NB4 (cell line): ENCODE data around the gene INPP5D.

Experiments used
- DNase-seq: peaks from one replicate; pipeline ENCODE4 v3.0.0; 2010; ENCODE audit warnings: low read depth
- H3K4me3 ChIP-seq: one replicate; pipeline ENCODE4 v1.5.1; 2011; ENCODE audit warnings: mild to moderate bottlenecking, low read depth, low read length, moderate library complexity
- CTCF ChIP-seq: IDR thresholded peaks from one replicate; pipeline ENCODE4 v1.5.1; 2012; ENCODE audit warnings: low read depth, low read length
- MAX ChIP-seq: IDR thresholded peaks from 2 replicates; pipeline ENCODE4 v1.6.1; 2011; ENCODE audit warnings: low read depth, low read length
- MYC ChIP-seq: IDR thresholded peaks from 2 replicates; pipeline ENCODE4 v1.6.1; 2011; ENCODE audit warnings: low read depth, low read length
- POLR2A ChIP-seq: IDR thresholded peaks from 2 replicates; pipeline ENCODE4 v1.6.1; 2011; ENCODE audit warnings: mild to moderate bottlenecking; ENCODE audit not compliant: insufficient read length; ENCODE audit errors: extremely low read depth

The INPP5D gene

DNA sequence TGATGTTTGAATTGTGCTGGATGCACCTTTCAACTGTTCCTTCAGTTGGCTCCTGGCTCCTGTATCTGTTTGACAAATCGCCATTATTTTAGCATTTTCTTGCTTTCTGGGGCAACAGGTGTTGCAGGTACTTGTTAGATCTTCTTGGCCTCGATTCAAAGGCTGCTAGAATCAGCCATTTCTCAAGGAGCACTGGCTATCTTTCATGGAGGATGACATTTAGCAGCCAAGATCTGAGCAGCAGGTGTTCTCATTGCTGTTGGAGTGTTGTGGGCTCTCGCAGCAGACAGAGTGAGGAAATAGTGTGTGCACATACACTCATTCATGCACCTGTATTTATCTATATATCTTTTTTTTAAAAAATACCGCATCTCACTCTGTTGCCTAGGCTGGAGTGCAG, 52.2 kb downstream of the INPP5D start:
- no peak overlapping the region for H3K4me3 ChIP-seq
- TF ChIP-seq CTCF (no peak), MAX (no peak), POLR2A (no peak), MYC (no peak)
- no peak for DNase-seq

GRCh38 chr2:233112776-233113452, 52.8 kb downstream of the INPP5D start:
- TF ChIP-seq MAX (no peak), MYC (no peak), POLR2A (no peak), CTCF (no peak)
- H3K4me3 ChIP-seq = no peak overlapping the region
- DNase-seq = no peak

DNA sequence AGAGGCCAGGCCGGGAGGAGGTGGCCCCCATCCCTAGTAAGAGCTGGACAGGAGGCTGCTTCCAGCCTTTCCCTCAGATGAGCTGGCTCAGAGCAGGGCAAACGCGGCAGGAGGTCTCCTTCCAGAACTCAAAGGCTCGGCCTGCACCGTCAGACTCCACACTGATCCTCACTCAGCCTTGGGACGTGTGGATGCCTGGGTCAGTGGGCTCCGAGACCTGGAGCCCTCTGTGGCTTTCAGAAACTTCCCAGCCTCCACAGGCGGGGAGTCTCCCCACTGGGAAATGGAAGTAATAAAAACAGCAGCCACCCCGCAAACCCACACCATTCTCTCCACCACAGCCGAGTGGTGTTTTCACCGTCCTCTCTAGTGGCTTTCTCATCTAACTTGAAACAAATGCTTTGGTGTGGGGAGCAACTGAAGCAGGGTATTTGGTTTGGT, 54.3 kb downstream of the INPP5D start:
- H3K4me3 ChIP-seq = no peak overlapping the region
- TF ChIP-seq MYC (no peak), MAX (no peak), CTCF (no peak), POLR2A (no peak)
- DNase-seq = no peak

- no peak overlapping the region for H3K4me3 ChIP-seq
- no peak for DNase-seq
- TF ChIP-seq POLR2A (no peak), MAX (no peak), MYC (no peak), CTCF (no peak)
Observed at GRCh38 chr2:233115121-233115520, 55.0 kb downstream of the INPP5D start.

GRCh38 chr2:233115741-233116140, 55.6 kb downstream of the INPP5D start:
- TF ChIP-seq MAX (no peak), MYC (no peak), CTCF (no peak)
- H3K4me3 ChIP-seq = no peak overlapping the region
- no peak for DNase-seq

GRCh38 chr2:233116946-233117345, 56.8 kb downstream of the INPP5D start:
- no peak overlapping the region for H3K4me3 ChIP-seq
- DNase-seq = no peak
- TF ChIP-seq POLR2A (no peak), CTCF (no peak), MYC (no peak), MAX (no peak)
